Measurements from ENCODE around the gene C16orf86.

C16orf86 gene

GRCh38 chr16:67703626-67704025, 37.0 kb downstream of the C16orf86 start:
- no peak overlapping the region for H3K4me3 ChIP-seq (ENCODE audit: low read depth, low read length)
- TF ChIP-seq, protein P1, sequence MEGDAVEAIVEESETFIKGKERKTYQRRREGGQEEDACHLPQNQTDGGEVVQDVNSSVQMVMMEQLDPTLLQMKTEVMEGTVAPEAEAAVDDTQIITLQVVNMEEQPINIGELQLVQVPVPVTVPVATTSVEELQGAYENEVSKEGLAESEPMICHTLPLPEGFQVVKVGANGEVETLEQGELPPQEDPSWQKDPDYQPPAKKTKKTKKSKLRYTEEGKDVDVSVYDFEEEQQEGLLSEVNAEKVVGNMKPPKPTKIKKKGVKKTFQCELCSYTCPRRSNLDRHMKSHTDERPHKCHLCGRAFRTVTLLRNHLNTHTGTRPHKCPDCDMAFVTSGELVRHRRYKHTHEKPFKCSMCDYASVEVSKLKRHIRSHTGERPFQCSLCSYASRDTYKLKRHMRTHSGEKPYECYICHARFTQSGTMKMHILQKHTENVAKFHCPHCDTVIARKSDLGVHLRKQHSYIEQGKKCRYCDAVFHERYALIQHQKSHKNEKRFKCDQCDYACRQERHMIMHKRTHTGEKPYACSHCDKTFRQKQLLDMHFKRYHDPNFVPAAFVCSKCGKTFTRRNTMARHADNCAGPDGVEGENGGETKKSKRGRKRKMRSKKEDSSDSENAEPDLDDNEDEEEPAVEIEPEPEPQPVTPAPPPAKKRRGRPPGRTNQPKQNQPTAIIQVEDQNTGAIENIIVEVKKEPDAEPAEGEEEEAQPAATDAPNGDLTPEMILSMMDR (IDR thresholded peaks at IDR 0.05; ENCODE audit: control insufficient read depth, extremely low read depth, insufficient read depth) = no peak
- no peak for DNase-seq (ENCODE audit: low read depth)

- DNase-seq (ENCODE audit: low read depth) = no peak
- no peak overlapping the region for H3K4me3 ChIP-seq (ENCODE audit: low read depth, low read length)
- TF ChIP-seq, protein P1 (IDR thresholded peaks at IDR 0.05; ENCODE audit: control insufficient read depth, extremely low read depth, insufficient read depth) = no peak
These were observed 37.5 kb downstream of the C16orf86 start for GRCh38 chr16:67704110-67704509.

- TF ChIP-seq, protein P1 (IDR thresholded peaks at IDR 0.05; ENCODE audit: control insufficient read depth, extremely low read depth, insufficient read depth) = no peak
- H3K4me3 ChIP-seq (ENCODE audit: low read depth, low read length) = no peak overlapping the region
- DNase-seq (ENCODE audit: low read depth) = no peak
These were observed 40.6 kb downstream of the C16orf86 start for GRCh38 chr16:67707210-67707609.

GRCh38 chr16:67707790-67708189, 41.2 kb downstream of the C16orf86 start:
- no peak for DNase-seq (ENCODE audit: low read depth)
- no peak overlapping the region for H3K4me3 ChIP-seq (ENCODE audit: low read depth, low read length)
- TF ChIP-seq, protein P1 (IDR thresholded peaks at IDR 0.05; ENCODE audit: control insufficient read depth, extremely low read depth, insufficient read depth) = no peak

- TF ChIP-seq, protein P1 (IDR thresholded peaks at IDR 0.05; ENCODE audit: control insufficient read depth, extremely low read depth, insufficient read depth) = no peak
- no peak overlapping the region for H3K4me3 ChIP-seq (ENCODE audit: low read depth, low read length)
- no peak for DNase-seq (ENCODE audit: low read depth)
These were observed 41.8 kb downstream of the C16orf86 start for GRCh38 chr16:67708368-67708771.

DNA sequence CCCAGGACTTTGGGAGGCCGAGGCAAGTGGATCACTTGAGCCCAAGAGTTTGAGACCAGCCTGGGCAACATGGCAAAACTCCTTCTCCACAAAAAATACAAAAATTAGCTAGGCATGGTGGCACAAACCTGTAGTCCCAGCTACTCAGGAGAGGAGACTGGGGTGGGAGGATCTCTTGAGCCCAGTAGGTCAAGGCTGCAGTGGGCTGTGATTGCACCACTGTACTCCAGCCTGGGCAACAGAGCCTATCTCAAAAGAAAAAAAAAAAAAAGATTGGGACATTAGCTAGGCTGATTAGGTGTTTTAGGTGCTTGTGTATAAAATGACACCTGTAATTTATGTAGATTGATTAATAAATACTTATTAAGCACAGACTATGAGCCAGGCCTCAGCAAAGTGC, 42.4 kb downstream of the C16orf86 start:
- no peak overlapping the region for H3K4me3 ChIP-seq (ENCODE audit: low read depth, low read length)
- DNase-seq (ENCODE audit: low read depth) = no peak
- TF ChIP-seq, protein P1 (IDR thresholded peaks at IDR 0.05; ENCODE audit: control insufficient read depth, extremely low read depth, insufficient read depth) = no peak

GRCh38 chr16:67710607-67711006, 44.0 kb downstream of the C16orf86 start:
- no peak overlapping the region for H3K4me3 ChIP-seq (ENCODE audit: low read depth, low read length)
- TF ChIP-seq, protein P1 (IDR thresholded peaks at IDR 0.05; ENCODE audit: control insufficient read depth, extremely low read depth, insufficient read depth) = no peak
- DNase-seq (ENCODE audit: low read depth) = no peak

Data from LNCaP clone FGC (cell line).